ENCODE results near the gene DMD.

DMD gene

DNA sequence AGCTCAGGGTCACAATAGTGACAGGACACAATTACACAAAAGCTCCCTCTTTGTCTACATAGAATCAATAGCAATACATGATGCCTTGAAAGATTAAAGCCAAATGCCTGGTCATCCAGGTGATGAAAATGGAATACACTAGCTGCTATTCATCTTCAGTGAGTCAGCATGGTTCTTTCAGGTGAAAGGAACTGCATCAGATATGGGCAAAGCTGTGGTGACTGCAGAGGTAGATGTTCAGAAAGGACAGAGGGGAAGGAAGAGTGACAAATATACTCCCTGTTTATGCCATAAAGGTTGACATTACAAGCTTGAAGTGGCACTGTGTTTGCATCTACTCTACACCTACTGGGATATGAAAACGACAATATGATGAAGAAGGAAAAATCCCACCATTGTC is 2119.5 kb downstream of the DMD start:
- DNase-seq: no peak

GRCh38 chrX:31074522-31074921 is 2136.8 kb downstream of the DMD start:
- DNase-seq: no peak

DNA sequence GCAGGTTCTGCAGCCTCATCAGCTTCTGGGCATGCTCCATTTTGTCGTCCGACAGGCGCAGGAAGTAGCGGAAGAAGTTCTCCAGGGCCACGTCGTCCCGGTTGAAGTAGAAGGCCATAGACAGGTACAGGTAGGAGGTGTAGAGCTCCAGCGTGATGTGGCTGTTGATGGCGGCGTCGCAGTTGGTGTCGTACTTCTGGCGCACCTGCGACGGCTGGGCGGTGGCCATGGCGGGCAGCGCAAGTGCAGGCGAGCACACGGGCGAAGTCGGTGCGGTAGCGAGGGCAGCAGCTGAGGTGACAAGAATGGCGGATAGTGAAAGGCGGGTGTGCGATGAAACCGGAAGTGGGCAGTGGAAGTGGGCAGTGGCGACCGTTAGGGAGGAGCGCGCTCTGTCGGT is 2139.6 kb downstream of the DMD start, which contains the start of gene FTHL17:
Gene FTHL17, minus strand, starts transcription at position 317 of the 400 bp plus-strand sequence. Its CDS starts 88 bp downstream, at position 229.
- no peak for DNase-seq

DNA sequence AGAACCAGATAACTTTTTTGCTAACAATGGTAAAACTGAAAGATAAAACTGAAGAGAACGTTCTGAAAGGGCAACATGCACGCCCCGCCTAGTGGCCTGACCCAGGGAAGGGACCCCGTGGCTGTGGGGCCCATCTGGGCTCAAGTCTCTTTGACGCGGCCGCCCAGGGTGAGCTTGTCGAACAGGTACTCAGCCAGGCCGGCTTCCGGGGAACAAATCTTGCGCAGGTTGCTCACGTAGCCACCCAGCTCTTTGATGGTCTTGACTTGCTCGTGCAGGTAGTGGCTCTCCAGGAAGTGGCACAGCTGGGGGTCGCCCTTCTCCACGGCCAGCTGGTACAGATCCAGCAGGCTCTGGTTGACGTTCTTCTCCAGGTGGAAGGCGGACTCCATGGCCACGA is 2140.1 kb downstream of the DMD start:
- DNase-seq: no peak

DNA sequence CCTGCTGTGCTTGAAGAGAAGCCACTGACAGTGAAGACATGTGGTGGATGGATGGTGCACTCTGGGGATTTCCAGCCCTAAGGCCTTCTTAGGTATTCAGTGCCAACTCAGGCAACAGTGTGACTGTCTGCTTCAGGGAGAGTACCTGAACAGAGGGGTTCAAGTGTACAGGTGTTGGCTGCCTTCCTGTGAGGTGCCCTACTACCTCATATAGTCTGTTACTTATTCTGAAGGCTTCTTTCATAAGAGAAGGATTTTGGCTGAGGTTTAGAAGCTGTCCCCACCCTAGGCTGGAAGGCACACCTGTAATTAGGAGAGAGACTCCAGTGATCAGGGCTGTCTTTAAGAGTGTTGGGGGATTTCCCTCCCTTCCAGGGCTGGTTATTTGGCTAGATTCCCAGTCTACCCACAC is 2141.3 kb downstream of the DMD start:
- no peak for DNase-seq

Measured in fibroblast of skin of back (primary cell).